Measurements from ENCODE around the gene RTTN.
A peak's percentile ranks its signal among the peaks of the same experiment; 100 is the strongest.

The RTTN gene

DNA sequence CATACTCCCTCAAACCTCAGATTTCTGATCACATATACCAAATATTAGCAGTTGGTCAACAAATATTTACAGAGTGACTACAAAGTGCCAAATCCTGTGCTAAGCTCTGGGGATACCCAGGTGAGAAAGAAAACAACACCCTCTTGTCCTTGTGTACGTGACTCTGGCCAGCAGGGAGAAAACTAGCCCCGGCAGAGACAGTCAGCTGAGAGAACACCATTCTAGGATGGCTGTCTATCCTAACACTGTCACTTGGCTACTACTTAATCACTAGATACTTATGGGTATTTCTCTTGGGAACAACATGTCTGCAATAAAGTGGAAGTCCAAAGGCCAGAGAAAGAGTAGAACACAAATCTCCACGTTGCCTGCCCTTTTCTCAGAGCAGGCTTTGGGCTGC is 199.9 kb downstream of the RTTN start:
- H3K9me3 Mint-ChIP-seq = peaks cover 2% of the 10 kb centered on the region
- H3K4me3 Mint-ChIP-seq = no peak overlapping the region
- H3K36me3 Mint-ChIP-seq = peaks cover 31% of the 10 kb centered on the region
- H3K27ac Mint-ChIP-seq = no peak overlapping the region
- no peaks in the 10 kb centered on the region for H3K27me3 Mint-ChIP-seq
- no peaks in the 10 kb centered on the region for H3K4me1 Mint-ChIP-seq

DNA sequence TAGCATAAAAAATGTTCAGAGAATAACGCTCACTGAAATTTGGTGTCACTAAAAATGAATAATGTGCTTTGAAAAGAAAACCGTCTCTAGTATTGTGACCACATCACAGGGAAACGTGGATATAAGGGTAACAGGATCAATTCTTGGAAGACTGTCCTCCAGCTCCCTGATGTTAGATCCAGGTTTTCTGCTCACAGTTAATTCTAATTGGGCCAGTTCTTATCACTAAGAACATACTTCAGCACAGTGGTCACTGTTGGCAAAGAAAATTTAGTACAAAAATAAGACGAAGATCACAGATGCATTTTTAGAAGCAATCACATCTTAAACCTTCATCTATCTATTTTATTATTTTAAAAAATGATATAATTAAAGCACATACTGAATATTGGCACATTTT is 200.8 kb downstream of the RTTN start:
- no peak overlapping the region for H3K4me3 Mint-ChIP-seq
- H3K27me3 Mint-ChIP-seq = no peaks in the 10 kb centered on the region
- peaks cover 25% of the 10 kb centered on the region for H3K36me3 Mint-ChIP-seq
- H3K4me1 Mint-ChIP-seq = no peaks in the 10 kb centered on the region
- H3K9me3 Mint-ChIP-seq = no peaks in the 10 kb centered on the region
- no peak overlapping the region for H3K27ac Mint-ChIP-seq

DNA sequence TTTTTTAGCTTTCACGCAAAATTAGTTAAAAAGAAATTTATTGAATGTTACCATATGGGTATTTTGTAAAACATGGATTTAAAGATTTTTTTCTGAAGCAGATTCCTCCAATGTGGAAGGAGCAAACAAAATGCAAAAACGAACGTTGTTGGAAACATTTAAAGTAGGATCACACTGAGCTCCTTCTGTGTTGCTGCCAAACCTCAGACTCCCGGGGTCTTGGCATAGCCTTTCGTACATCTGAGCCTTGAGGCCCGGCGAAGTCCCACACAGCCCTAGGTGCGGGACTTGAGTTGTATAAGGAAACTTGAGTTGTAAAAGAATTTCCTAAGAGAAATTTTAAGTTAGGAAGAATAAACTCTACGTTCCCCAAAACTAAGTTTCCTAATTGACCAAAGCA is 205.8 kb downstream of the RTTN start:
- Mint-ChIP-seq H3K4me3 (no peak overlapping the region), H3K27me3 (no peaks in the 10 kb centered on the region), H3K36me3 (peaks cover 31% of the 10 kb centered on the region), H3K9me3 (peaks cover 7% of the 10 kb centered on the region), H3K4me1 (peaks cover 19% of the 10 kb centered on the region), H3K27ac (no peak overlapping the region)

DNA sequence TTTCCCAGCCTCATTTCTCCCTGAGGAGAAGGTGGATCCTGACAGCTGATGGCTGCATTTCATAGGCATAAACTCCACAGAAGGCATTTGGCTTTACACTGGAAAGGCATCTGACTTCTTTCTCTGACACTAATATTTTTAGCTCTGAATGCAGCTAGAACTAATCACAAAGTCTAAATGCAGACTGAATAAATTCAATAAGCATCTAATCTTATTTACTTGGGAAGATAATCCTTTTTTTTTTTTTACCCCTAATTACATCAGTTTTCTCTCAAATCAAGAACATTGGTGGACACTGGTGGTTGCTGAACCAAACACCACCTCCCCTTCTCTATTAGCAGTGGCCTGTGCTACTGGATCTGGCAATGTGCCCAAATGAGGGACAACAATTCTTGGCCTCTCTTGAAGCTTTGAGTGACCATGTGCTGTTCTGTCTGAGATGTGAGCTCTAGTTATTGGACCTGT is 206.9 kb downstream of the RTTN start:
- Mint-ChIP-seq H3K4me1 (peaks cover 19% of the 10 kb centered on the region), H3K4me3 (no peak overlapping the region), H3K27me3 (no peaks in the 10 kb centered on the region), H3K9me3 (peaks cover 15% of the 10 kb centered on the region), H3K36me3 (peaks cover 31% of the 10 kb centered on the region), H3K27ac (no peak overlapping the region)

DNA sequence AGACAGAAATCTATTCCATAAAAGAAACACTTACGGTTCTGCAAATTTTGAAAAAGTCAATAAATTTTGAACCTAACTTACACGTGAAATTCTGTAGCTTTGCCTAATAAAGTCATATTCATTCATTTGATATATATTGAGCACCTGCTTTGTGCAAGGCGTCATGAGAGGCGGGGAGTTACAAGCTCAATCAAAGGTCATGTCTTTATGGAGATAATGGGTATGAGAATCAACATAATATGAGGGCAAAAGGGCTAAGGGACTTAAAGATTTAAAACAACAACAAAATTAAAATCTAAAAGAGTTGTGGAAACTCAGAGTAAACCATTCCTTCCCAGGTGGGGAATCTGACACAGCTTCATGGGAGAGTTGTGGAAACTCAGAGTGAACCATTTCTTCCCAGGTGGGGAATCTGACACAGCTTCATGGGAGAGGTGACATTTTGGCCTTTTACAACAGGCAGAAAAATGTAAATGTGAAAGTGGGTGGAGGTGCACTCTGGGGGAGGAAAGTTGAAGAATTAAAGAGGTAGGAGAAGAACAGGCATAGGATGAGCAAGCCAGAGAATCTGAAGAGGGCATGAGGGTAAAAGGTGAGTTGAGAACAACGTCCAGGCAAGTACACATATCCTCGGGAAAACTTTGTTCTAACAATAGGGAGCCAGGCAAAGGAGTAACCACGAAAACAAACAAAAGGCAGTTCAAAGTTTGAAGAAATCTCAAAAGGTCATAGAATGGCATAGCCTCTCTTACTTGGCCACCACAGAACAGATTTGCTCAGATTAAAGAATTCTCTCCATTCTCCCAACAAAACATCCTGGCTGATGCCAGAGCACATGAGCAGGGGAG is 208.3 kb downstream of the RTTN start:
- H3K27me3 Mint-ChIP-seq = no peaks in the 10 kb centered on the region
- no peak overlapping the region for H3K27ac Mint-ChIP-seq
- peaks cover 22% of the 10 kb centered on the region for H3K9me3 Mint-ChIP-seq
- H3K4me1 Mint-ChIP-seq = peaks cover 19% of the 10 kb centered on the region
- H3K4me3 Mint-ChIP-seq = no peak overlapping the region
- H3K36me3 Mint-ChIP-seq = peaks cover 38% of the 10 kb centered on the region

DNA sequence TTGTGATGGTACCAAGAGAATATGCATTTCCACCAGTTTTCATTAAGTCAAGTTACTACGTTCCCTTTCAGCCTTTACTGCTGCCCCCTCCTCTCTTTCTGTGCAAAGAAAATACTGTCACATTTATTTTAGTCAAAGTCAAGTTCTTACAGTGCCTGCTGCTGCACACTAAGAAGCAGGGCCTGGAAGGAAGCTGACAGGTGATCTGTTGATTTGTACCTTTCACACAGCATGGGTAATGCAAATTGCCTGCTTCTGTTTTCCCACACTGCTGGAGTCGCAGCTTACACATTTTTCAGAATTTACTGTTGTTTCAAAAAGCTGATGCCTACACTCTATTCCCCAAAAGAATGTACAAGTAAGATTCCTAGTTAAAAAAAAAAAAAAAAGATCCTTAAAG is 209.1 kb downstream of the RTTN start:
- H3K27me3 Mint-ChIP-seq = no peaks in the 10 kb centered on the region
- peaks cover 22% of the 10 kb centered on the region for H3K9me3 Mint-ChIP-seq
- H3K4me3 Mint-ChIP-seq = no peak overlapping the region
- no peak overlapping the region for H3K27ac Mint-ChIP-seq
- H3K36me3 Mint-ChIP-seq = peaks cover 35% of the 10 kb centered on the region
- peaks cover 19% of the 10 kb centered on the region for H3K4me1 Mint-ChIP-seq

DNA sequence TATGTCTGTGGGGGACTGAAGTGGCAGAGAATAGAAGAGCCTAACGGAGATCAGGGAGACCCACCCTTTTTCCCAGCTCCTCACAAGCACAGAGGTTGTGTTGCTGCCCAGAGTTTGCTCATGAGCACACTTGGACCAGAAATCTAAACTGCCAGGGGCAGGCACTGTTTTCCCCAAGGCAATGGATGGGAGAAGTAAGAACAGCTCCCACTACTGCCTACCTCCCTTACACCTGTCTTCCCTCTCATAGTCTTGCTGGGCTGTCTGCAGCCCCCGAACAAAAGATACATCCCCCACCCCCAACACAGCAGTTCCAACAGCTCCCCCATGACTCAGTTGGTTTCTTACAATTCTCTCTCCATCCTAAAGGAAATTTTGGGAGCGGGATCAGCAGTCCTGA is 209.7 kb downstream of the RTTN start:
- Mint-ChIP-seq H3K27ac (no peak overlapping the region), H3K27me3 (no peaks in the 10 kb centered on the region), H3K4me1 (peaks cover 19% of the 10 kb centered on the region), H3K36me3 (peaks cover 35% of the 10 kb centered on the region), H3K4me3 (no peak overlapping the region), H3K9me3 (peaks cover 22% of the 10 kb centered on the region)

DNA sequence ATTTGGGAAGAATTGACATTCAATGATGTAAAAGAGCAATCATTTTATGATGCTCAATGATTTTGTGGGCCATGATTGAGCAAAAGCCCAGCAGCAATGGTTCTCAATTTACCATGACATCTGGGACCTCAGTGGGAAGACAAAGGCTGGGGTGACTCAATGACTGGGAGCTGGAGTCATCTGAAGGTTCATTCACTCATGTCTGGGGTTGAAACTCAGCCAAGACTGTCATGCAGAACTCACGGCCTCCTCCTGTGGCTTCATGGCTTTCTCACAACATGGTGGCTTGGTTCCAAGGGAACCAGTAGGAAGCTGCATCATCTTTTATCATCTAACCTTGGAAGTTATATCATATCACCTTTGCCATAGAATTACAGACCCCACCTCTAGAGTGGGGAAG is 212.7 kb downstream of the RTTN start:
- H3K36me3 Mint-ChIP-seq = peaks cover 50% of the 10 kb centered on the region
- no peaks in the 10 kb centered on the region for H3K27me3 Mint-ChIP-seq
- H3K4me1 Mint-ChIP-seq = peaks cover 12% of the 10 kb centered on the region
- H3K27ac Mint-ChIP-seq = no peak overlapping the region
- H3K9me3 Mint-ChIP-seq = peaks cover 41% of the 10 kb centered on the region
- H3K4me3 Mint-ChIP-seq = no peak overlapping the region

DNA sequence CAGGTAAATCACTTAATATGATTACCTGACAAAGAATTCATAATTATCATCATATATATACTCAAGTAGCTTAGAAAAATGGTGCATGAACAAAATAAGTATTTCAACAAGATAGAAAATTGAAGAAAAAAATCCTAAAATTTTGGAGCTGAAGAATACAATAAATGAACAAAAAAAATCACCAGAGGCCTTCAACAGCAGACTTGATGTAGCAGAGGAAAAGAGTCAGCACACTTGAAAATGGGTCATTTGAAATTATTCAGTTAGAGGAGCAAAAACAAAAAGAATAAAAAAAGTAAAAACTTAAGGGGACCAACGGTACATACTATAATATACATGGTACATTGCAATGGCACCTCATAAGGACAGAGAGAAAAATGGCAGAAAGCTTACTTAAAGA is 217.6 kb downstream of the RTTN start:
- Mint-ChIP-seq H3K9me3 (peaks cover 27% of the 10 kb centered on the region), H3K36me3 (peaks cover 43% of the 10 kb centered on the region), H3K27ac (no peak overlapping the region), H3K4me1 (no peaks in the 10 kb centered on the region), H3K4me3 (no peak overlapping the region), H3K27me3 (no peaks in the 10 kb centered on the region)

DNA sequence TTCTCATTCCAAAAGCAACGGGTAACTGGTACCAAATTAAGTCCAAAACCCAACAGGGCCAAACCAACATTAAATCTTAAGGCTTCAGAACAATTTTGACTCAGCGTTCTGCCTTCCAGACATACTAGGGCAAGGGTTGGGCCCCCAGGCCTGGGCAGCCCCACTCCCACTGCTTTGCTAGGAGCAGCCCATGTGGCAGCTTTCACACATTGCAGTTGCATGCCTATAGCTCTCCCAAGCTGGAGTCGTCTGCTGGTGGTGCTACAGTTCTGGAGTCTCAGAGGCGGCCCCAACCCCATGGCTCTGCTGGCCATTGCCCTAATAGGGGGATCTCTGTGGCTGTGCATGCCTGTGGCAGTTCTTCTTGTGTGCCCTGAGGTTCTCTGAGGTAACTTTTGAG is 220.2 kb downstream of the RTTN start:
- Mint-ChIP-seq H3K27me3 (no peaks in the 10 kb centered on the region), H3K9me3 (peaks cover 26% of the 10 kb centered on the region), H3K4me1 (peaks cover 22% of the 10 kb centered on the region), H3K4me3 (no peak overlapping the region), H3K27ac (no peak overlapping the region), H3K36me3 (peaks cover 37% of the 10 kb centered on the region)

DNA sequence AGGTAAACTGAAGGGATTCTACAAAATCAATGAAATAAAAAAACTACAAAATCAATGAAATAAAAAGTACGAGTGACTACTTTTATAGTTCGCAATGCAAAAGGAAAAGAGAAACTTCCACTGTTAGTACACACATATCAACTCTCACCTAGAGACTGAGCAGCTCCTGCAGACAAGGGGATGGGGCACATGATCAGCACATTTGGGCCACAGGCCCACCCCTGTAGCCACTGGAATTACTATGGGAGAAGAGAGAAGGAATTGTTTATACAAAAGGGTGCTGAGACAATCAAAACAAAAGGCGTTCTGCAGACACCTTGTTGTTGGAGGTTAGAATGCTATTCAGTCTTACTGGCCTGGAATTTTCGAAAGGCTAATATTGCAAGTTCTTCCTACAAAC is 223.1 kb downstream of the RTTN start:
- Mint-ChIP-seq H3K4me3 (no peak overlapping the region), H3K4me1 (peaks cover 26% of the 10 kb centered on the region), H3K27me3 (no peaks in the 10 kb centered on the region), H3K36me3 (peaks cover 21% of the 10 kb centered on the region), H3K27ac (no peak overlapping the region), H3K9me3 (peaks cover 6% of the 10 kb centered on the region)

DNA sequence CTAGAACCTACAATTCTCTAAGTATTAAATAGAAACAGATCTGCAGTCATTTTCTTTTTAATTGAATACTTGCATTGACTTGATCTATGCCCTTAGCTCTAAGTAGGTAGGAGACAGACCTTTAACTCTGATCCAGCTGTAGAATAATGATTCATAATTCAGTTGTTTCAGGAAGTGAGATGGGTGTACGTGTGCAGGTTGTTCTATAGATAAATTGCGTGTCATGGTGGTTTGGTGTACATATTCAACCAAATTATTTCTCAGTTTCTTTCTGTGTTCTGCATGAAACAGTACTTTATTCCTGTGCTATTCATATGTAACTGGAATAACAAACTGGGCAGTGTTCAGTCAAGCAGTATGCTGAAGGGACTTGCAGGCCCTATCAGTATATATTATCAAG is 223.5 kb downstream of the RTTN start:
- Mint-ChIP-seq H3K36me3 (peaks cover 20% of the 10 kb centered on the region), H3K4me3 (no peak overlapping the region), H3K9me3 (peaks cover 5% of the 10 kb centered on the region), H3K27me3 (no peaks in the 10 kb centered on the region), H3K27ac (no peak overlapping the region), H3K4me1 (peaks cover 26% of the 10 kb centered on the region)

DNA sequence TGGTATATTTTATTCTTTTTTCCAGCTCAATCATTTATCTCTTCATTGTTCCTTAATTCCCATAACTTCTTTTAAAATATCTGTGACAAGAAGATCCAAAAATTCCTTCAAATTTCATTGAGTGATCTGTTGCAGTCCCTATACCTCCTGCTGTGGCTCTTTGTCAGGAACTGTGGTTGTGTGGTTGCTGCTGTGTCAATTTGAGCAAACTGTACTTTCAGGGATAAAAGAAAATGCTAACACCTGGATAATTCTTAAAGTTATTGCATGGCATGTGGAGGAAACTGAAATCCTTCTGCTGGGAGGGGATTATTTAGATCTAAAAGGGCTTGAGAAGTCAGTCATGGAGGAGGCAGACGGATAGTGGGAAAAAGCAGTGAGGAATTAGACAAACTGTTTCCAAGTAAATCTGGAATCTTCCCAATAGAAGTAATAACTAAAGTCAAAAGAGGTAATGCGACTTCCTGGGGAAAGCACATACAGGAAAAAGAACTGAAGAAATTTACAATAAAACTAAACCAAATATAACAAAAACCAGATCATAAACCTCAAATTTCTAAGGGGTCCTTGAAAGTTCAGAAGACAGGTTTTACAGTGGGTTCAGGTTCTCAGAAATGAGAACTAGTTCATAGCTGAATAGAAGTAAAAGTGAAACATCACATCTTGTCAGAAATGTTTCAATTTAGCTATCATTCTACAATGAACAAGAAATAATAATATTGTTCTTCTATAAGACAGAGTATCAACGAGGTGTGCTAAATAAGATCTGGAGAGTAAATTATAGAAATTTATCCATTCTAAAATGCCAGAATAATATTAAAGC is 224.3 kb downstream of the RTTN start:
- H3K9me3 Mint-ChIP-seq = peaks cover 5% of the 10 kb centered on the region
- H3K27ac Mint-ChIP-seq = no peak overlapping the region
- no peak overlapping the region for H3K4me3 Mint-ChIP-seq
- H3K4me1 Mint-ChIP-seq = peaks cover 26% of the 10 kb centered on the region
- no peaks in the 10 kb centered on the region for H3K27me3 Mint-ChIP-seq
- peaks cover 21% of the 10 kb centered on the region for H3K36me3 Mint-ChIP-seq

DNA sequence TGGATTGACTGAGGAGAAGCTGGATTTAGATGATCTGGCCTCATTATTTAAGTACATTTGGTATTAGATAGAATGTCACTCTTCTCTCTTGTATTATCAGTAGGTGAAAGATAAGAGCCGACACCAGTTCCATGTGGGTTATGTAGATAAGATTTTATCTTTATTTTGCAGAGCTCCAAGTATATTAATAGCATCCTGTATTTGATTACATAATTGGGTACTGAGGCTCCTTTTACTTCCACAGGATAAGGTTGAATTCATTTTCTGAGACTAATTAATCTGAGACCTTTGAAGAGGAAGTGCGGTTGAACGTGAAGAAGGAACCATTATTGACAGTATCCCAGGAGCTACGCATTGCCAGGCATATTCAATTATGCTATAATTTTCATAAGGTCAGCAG is 225.0 kb downstream of the RTTN start:
- H3K27me3 Mint-ChIP-seq = no peaks in the 10 kb centered on the region
- peaks cover 26% of the 10 kb centered on the region for H3K4me1 Mint-ChIP-seq
- H3K27ac Mint-ChIP-seq = no peak overlapping the region
- H3K9me3 Mint-ChIP-seq = peaks cover 5% of the 10 kb centered on the region
- no peak overlapping the region for H3K4me3 Mint-ChIP-seq
- H3K36me3 Mint-ChIP-seq = peaks cover 22% of the 10 kb centered on the region

DNA sequence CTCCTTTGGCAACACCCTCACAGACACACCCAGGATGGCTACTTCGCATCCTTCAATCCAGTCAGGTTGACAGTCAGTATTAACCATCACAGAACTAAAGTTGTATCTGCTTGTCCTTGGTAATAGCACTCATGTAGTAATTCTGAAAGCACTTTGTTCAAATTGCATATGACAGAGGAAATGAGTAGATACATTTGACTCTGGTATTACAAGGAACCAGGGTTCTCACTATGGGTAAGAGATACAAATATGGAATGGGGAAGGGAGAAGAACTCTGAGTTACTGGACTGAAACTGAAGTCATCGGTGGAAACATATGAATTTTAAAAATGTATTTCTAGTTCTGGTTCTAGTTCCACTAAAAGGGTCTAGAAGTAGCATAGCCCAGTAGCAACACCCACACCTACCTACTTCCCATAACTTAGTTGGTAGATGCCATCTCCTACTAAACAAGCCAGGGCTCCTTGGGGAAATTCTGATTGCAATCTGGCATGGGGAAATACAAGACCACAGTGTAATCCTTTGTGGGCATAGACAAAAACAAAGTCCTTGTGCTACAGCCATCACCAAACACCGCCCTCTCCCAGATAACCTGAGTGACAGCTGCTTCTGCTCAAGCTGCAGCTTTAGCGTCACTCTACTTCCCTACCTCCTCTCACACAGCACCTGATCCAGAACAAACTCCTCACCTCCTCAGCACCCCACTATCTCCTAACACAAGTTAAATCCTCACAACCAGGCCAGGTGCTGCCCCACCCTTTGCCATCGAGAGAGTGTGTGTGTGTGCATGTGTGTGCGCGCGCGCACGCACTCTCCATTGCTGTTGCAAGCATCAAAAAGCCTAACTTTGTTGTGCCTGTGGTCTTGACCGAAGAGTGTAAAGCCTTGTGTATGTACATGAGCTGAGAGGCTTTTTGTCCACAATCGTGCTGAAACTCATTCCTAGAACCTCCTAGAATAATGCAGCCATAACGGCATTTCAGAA is 226.5 kb downstream of the RTTN start:
- peaks cover 5% of the 10 kb centered on the region for H3K9me3 Mint-ChIP-seq
- H3K27ac Mint-ChIP-seq = peak overlapping the region; percentile 36
- peaks cover 22% of the 10 kb centered on the region for H3K36me3 Mint-ChIP-seq
- H3K4me1 Mint-ChIP-seq = peaks cover 26% of the 10 kb centered on the region
- H3K27me3 Mint-ChIP-seq = no peaks in the 10 kb centered on the region
- H3K4me3 Mint-ChIP-seq = no peak overlapping the region

All from activated naive CD4-positive, alpha-beta T cell treated with anti-CD3 and anti-CD28 coated beads, Interleukin-2, amount 50 U/mL, for 24 hours (primary cell).